NT2/D1 (cell line): ENCODE results near the gene ARSB.

Source experiments
- SUZ12 ChIP-seq: IDR thresholded peaks from 2 replicates; pipeline ENCODE4 v1.6.1; 2011; ENCODE audit not compliant: insufficient read length, insufficient read depth; ENCODE audit errors: extremely low read depth
- ZNF274 ChIP-seq: IDR thresholded peaks from 2 replicates; pipeline ENCODE4 v1.6.1; 2011; ENCODE audit warnings: mild to moderate bottlenecking, low read depth, low read length

DNA sequence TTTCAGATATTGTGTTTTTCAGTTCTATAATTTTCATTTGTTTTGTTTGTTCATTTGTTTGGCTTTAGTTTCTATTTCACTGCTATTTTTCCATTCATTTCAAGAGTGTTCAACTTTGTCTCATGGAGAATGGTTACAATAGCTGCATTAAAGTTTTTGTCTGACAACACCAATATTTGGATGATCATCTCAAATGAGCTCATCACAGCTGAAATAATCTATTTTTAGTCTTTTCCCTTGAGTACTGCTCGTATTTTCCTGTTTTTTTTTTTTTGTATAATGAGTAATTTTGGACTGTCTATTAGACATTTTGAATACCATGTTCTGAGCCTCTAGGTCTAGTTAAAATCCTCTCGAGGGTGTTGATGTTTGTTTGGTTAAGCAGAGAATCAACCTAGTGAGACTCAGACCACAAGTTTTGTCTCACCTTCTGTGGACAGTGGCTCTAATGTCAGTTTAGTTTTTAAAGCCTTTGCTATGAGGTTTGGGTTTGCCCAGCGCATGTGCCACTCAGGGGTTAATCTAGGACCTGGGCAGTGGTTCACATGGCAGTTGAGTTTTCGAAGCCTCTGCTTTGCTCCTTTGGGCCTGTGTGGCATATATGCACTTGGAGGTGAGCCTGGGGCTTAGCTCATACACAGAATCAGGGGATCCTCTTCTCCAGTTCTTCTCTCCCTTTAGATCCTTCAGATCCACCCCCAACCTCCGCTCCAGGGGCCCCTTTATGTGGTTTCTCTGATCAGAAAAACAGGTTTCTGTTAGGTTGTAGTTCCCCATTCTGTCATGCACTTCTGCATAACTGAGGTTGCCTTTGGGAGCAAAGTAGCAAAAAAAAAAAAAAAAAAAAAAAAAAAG lies 79.8 kb downstream of the ARSB start:
- TF ChIP-seq ZNF274 (no peak), SUZ12 (no peak)
